Stimulated activated CD4-positive, alpha-beta T cell treated with anti-CD3 and anti-CD28 coated beads, Interleukin-2, amount 100 ng/mL, for 24 hours (primary cell): Measurements from ENCODE around the gene TCF19.

Experiments used
- DNase-seq, 2 donors: peaks; one replicate each; pipeline ENCODE4 v3.0.0-alpha.2; 2020

The TCF19 gene

GRCh38 chr6:31210741-31211532, 52.5 kb downstream of the TCF19 start:
- no peak for DNase-seq
